Liver (tissue), 9 donors: ENCODE results near the gene EIF1AD. TPM values are rescaled to one million over a fixed set of nuclear protein-coding genes. Genes with fewer than 3 reads are reported as not detected.

Experiments
- DNase-seq: peaks from one replicate; pipeline ENCODE4 v3.0.0-alpha.2; 2017; ENCODE audit warnings: low spot score
- H3K27ac ChIP-seq, 2 donors: one replicate each; pipeline ENCODE4 v1.7.0; 2013; ENCODE audit warnings: inconsistent platforms in 2 of 2, low read length in 2 of 2, control low read depth in 1 of 2, low read depth in 1 of 2, mild to moderate bottlenecking in 1 of 2
- H3K27me3 ChIP-seq, 4 donors: one replicate each; pipeline versions ENCODE4 v1.6.1 to v1.7.0; 2013; ENCODE audit warnings: low read length in 3 of 4, inconsistent platforms in 1 of 4, mild to moderate bottlenecking in 1 of 4, moderate library complexity in 1 of 4; ENCODE audit not compliant: control insufficient read depth in 4 of 4, insufficient read depth in 4 of 4
- H3K36me3 ChIP-seq, 4 donors: one replicate each; pipeline versions ENCODE4 v1.6.1 to v1.7.0; 2013; ENCODE audit warnings: low read length in 3 of 4, mild to moderate bottlenecking in 3 of 4, low read depth in 1 of 4, moderate library complexity in 1 of 4; ENCODE audit not compliant: control insufficient read depth in 4 of 4, insufficient read depth in 3 of 4
- H3K4me1 ChIP-seq, 4 donors: one replicate each; pipeline versions ENCODE4 v1.6.1 to v1.7.0; 2013; ENCODE audit warnings: low read length in 3 of 4, mild to moderate bottlenecking in 3 of 4, moderate library complexity in 1 of 4; ENCODE audit not compliant: control insufficient read depth in 4 of 4, insufficient read depth in 4 of 4
- H3K4me3 ChIP-seq, 3 donors: one replicate each; pipeline versions ENCODE4 v1.6.1 to v1.7.0; 2013; ENCODE audit warnings: low read length in 3 of 3, control low read depth in 1 of 3, low read depth in 1 of 3, mild to moderate bottlenecking in 1 of 3
- H3K9ac ChIP-seq, 2 donors: one replicate each; pipeline ENCODE4 v1.7.0; 2013; ENCODE audit warnings: low read length in 2 of 2, mild to moderate bottlenecking in 2 of 2, moderate library complexity in 2 of 2, control low read depth in 1 of 2, low read depth in 1 of 2
- H3K9me3 ChIP-seq, 4 donors: one replicate each; pipeline versions ENCODE4 v1.6.1 to v1.7.0; 2013; ENCODE audit warnings: low read length in 3 of 4; ENCODE audit not compliant: control insufficient read depth in 4 of 4
- EGR1 ChIP-seq, 2 donors: IDR thresholded peaks; 2 replicates each; pipeline ENCODE4 v1.6.1; 2016 to 2018; ENCODE audit warnings: antibody characterized with exemption in 2 of 2, low read depth in 2 of 2
- FOXA1 ChIP-seq: IDR thresholded peaks from 2 replicates; pipeline ENCODE4 v1.6.1; 2016; ENCODE audit warnings: antibody characterized with exemption
- FOXA2 ChIP-seq: IDR thresholded peaks from 2 replicates; pipeline ENCODE4 v1.6.1; 2016; ENCODE audit warnings: antibody characterized with exemption
- GABPA ChIP-seq, 2 donors: IDR thresholded peaks in 1 of 2; conservative IDR thresholded peaks in 1 of 2; 2 replicates each; pipeline ENCODE4 v1.6.1; 2016; ENCODE audit warnings: antibody characterized with exemption in 2 of 2, mild to moderate bottlenecking in 1 of 2, moderate library complexity in 1 of 2
- HNF4A ChIP-seq, 2 donors: conservative IDR thresholded peaks; 2 replicates each; pipeline ENCODE4 v1.6.1; 2016; ENCODE audit warnings: antibody characterized with exemption in 2 of 2, mild to moderate bottlenecking in 2 of 2
- NR2F2 ChIP-seq: IDR thresholded peaks from 2 replicates; pipeline ENCODE4 v1.6.1; 2016; ENCODE audit warnings: antibody characterized with exemption
- RAD21 ChIP-seq, 2 donors: IDR thresholded peaks; 2 replicates each; pipeline ENCODE4 v1.6.1; 2016; ENCODE audit warnings: antibody characterized with exemption in 2 of 2, mild to moderate bottlenecking in 2 of 2
- RXRA ChIP-seq, 2 donors: IDR thresholded peaks; 2 replicates each; pipeline ENCODE4 v1.6.1; 2017 to 2018; ENCODE audit warnings: antibody characterized with exemption in 2 of 2, mild to moderate bottlenecking in 1 of 2
- SP1 ChIP-seq: IDR thresholded peaks from 2 replicates; pipeline ENCODE4 v1.6.1; 2018; ENCODE audit warnings: antibody characterized with exemption, mild to moderate bottlenecking
- YY1 ChIP-seq: IDR thresholded peaks from 2 replicates; pipeline ENCODE4 v1.6.1; 2016; ENCODE audit warnings: antibody characterized with exemption, mild to moderate bottlenecking
- WGBS: extraction: QIAGEN DNeasy Blood & Tissue Kit; methylation state at CpG from one replicate; pipeline ENCODE4 v1.1.7; 2013; 5-methylcytosine and 5-hydroxymethylcytosine counted together
- polyA plus RNA-seq, 2 donors: library from polyadenylated mRNA; stranded (reverse) in 1 of 2; unstranded in 1 of 2; fragments of 200-250 nt in 1 of 2; fragments of >200 nt in 1 of 2; fragmentation: Nextera tagmentation in 1 of 2; extraction: Ambion mirVana in 1 of 2; gene quantifications; one replicate each; pipeline versions ENCODE4 v1.2.1 to v1.2.3, GENCODE V29; 2013 to 2015
- total RNA-seq, 2 donors: library from RNA; depleted of rRNA; stranded (reverse); fragments of >200 nt; gene quantifications; one replicate each; pipeline ENCODE4 v1.2.3, GENCODE V29; 2014
- TF ChIP-seq, protein P1 (sequence below): IDR thresholded peaks from 2 replicates; pipeline ENCODE4 v1.6.1; 2016; ENCODE audit warnings: antibody characterized with exemption
- TF ChIP-seq, protein P2 (sequence below): fragments of 150-350 bp; IDR thresholded peaks from 2 replicates; pipeline ENCODE4 v1.5.1; 2017; ENCODE audit warnings: improper control_type of control experiment, low read depth, low read length; ENCODE audit not compliant: missing input control
- TF ChIP-seq, protein P3 (sequence below): IDR thresholded peaks from 2 replicates; pipeline ENCODE4 v1.6.1; 2016; ENCODE audit warnings: antibody characterized with exemption
- TF ChIP-seq, protein P4 (sequence below): IDR thresholded peaks from 2 replicates; pipeline ENCODE4 v1.6.1; 2016; ENCODE audit warnings: antibody characterized with exemption
- TF ChIP-seq, protein P5 (sequence below): IDR thresholded peaks from 2 replicates; pipeline ENCODE4 v1.6.1; 2016; ENCODE audit warnings: antibody characterized with exemption, mild to moderate bottlenecking
- donor health status: healthy.
- donor health status: healthy.
- donor health status: healthy.
- donor health status: healthy.
- donor health status: healthy.

EIF1AD gene
- total and polyA plus RNA-seq, 4 donors = 6.3 to 18.2 (median 14.2) TPM

DNA sequence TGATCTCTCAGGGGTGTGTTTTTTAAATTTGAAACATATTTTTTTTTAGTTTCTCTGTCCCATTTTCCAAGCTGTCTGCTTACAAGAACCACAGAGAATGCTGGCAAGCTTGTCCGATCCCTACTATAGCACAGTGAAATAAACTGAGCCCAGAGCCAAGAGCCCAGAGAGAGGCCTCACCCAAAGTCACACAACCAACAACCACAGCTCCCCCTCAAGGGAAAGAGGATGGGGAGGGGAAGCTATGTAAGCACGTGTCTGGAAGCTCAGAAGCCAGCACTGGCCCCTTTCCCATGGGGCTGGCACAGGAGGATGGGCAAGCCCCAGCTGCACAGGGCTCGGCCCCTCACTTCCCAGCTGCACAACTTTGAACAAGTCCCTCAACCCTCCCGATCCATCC lies 43.7 kb downstream of the EIF1AD start:
- Histone ChIP-seq H3K4me1 (peaks cover 5 to 16% (median 15%) of the 10 kb centered on the region in 4 donors), H3K9ac (no peak overlapping the region), H3K27me3 (no peaks in the 10 kb centered on the region), H3K4me3 (no peak overlapping the region), H3K36me3 (no peaks in the 10 kb centered on the region), H3K9me3 (no peaks in the 10 kb centered on the region), H3K27ac (no peak overlapping the region)
- 75% methylated on average over 4 of the region's 4 CpGs for WGBS
- no peak for DNase-seq
- no peak for TF ChIP-seq NR2F2
- TF ChIP-seq, protein P1, sequence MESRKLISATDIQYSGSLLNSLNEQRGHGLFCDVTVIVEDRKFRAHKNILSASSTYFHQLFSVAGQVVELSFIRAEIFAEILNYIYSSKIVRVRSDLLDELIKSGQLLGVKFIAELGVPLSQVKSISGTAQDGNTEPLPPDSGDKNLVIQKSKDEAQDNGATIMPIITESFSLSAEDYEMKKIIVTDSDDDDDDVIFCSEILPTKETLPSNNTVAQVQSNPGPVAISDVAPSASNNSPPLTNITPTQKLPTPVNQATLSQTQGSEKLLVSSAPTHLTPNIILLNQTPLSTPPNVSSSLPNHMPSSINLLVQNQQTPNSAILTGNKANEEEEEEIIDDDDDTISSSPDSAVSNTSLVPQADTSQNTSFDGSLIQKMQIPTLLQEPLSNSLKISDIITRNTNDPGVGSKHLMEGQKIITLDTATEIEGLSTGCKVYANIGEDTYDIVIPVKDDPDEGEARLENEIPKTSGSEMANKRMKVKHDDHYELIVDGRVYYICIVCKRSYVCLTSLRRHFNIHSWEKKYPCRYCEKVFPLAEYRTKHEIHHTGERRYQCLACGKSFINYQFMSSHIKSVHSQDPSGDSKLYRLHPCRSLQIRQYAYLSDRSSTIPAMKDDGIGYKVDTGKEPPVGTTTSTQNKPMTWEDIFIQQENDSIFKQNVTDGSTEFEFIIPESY = no peak
- no peak for TF ChIP-seq RAD21 (IDR thresholded peaks at IDR 0.05)
- TF ChIP-seq RXRA (IDR thresholded peaks at IDR 0.05) = no peak
- TF ChIP-seq YY1 = no peak
- TF ChIP-seq, protein P2, sequence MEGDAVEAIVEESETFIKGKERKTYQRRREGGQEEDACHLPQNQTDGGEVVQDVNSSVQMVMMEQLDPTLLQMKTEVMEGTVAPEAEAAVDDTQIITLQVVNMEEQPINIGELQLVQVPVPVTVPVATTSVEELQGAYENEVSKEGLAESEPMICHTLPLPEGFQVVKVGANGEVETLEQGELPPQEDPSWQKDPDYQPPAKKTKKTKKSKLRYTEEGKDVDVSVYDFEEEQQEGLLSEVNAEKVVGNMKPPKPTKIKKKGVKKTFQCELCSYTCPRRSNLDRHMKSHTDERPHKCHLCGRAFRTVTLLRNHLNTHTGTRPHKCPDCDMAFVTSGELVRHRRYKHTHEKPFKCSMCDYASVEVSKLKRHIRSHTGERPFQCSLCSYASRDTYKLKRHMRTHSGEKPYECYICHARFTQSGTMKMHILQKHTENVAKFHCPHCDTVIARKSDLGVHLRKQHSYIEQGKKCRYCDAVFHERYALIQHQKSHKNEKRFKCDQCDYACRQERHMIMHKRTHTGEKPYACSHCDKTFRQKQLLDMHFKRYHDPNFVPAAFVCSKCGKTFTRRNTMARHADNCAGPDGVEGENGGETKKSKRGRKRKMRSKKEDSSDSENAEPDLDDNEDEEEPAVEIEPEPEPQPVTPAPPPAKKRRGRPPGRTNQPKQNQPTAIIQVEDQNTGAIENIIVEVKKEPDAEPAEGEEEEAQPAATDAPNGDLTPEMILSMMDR = no peak
- TF ChIP-seq, protein P3, sequence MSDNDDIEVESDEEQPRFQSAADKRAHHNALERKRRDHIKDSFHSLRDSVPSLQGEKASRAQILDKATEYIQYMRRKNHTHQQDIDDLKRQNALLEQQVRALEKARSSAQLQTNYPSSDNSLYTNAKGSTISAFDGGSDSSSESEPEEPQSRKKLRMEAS = no peak
- TF ChIP-seq, protein P4, sequence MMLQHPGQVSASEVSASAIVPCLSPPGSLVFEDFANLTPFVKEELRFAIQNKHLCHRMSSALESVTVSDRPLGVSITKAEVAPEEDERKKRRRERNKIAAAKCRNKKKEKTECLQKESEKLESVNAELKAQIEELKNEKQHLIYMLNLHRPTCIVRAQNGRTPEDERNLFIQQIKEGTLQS = no peak
- TF ChIP-seq, protein P5, sequence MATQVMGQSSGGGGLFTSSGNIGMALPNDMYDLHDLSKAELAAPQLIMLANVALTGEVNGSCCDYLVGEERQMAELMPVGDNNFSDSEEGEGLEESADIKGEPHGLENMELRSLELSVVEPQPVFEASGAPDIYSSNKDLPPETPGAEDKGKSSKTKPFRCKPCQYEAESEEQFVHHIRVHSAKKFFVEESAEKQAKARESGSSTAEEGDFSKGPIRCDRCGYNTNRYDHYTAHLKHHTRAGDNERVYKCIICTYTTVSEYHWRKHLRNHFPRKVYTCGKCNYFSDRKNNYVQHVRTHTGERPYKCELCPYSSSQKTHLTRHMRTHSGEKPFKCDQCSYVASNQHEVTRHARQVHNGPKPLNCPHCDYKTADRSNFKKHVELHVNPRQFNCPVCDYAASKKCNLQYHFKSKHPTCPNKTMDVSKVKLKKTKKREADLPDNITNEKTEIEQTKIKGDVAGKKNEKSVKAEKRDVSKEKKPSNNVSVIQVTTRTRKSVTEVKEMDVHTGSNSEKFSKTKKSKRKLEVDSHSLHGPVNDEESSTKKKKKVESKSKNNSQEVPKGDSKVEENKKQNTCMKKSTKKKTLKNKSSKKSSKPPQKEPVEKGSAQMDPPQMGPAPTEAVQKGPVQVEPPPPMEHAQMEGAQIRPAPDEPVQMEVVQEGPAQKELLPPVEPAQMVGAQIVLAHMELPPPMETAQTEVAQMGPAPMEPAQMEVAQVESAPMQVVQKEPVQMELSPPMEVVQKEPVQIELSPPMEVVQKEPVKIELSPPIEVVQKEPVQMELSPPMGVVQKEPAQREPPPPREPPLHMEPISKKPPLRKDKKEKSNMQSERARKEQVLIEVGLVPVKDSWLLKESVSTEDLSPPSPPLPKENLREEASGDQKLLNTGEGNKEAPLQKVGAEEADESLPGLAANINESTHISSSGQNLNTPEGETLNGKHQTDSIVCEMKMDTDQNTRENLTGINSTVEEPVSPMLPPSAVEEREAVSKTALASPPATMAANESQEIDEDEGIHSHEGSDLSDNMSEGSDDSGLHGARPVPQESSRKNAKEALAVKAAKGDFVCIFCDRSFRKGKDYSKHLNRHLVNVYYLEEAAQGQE = no peak

DNA sequence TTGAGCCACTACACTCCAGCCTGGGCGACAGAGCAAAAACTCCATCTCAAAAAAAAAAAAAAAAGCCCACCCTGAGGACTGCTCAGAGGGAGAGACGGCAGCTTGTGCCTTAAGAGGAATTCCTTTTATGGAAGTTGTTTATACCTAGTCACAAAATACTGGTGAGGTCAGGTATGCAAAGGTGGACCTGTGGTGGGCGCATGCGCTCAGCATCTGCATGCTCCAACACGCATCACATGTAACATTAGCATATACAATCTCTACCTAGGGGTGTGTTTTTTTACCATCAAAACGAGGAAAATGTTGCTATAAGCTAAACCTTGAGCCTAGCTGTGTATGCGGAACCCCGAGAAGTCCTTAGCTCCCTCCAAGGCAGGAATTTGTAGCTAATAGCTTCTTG lies 47.2 kb downstream of the EIF1AD start:
- Histone ChIP-seq H3K36me3 (no peaks in the 10 kb centered on the region), H3K9ac (no peak overlapping the region), H3K4me1 (peaks cover 3 to 9% (median 4%) of the 10 kb centered on the region in 4 donors), H3K27me3 (no peaks in the 10 kb centered on the region), H3K4me3 (no peak overlapping the region), H3K27ac (no peak overlapping the region), H3K9me3 (no peaks in the 10 kb centered on the region)
- no peak for DNase-seq
- 89% methylated on average over 8 of the region's 8 CpGs for WGBS
- TF ChIP-seq FOXA1 (no peak), FOXA2 (no peak), RAD21 (IDR thresholded peaks at IDR 0.05) (no peak), SP1 (no peak), GABPA (IDR thresholded peaks at IDR 0.05 in 1 of 2, conservative IDR thresholded peaks at IDR 0.05 in 1 of 2) (no peak), EGR1 (IDR thresholded peaks at IDR 0.05; ENCODE audit: low read depth in 2 of 2) (no peak), HNF4A (conservative IDR thresholded peaks at IDR 0.05) (no peak)
- TF ChIP-seq, protein P2 = no peak
- TF ChIP-seq, protein P5 = no peak
